ENCODE data around the gene FAM50A. TPM values are rescaled to one million over a fixed set of nuclear protein-coding genes. Genes with fewer than 3 reads are reported as not detected.

Gene FAM50A
- total and polyA plus RNA-seq, 3 experiments from 2014 or later: 59.6 to 81.3 (median 79.5) TPM

- H3K27ac ChIP-seq (ENCODE audit: low read depth, low read length): no peak overlapping the region
- ChIA-PET POLR2A (no interaction called here), CTCF (no interaction called here)
- H3K27ac Mint-ChIP-seq: peak overlapping the region; percentile 82 to 98 (median 90)
- DNase-seq: peak; percentile 50 to 76 (median 54)
- H3K9me3 Mint-ChIP-seq: no peaks in the 10 kb centered on the region
- peaks cover 0 to 64% (median 0%) of the 10 kb centered on the region in 3 donors for H3K36me3 Mint-ChIP-seq
- no peaks in the 10 kb centered on the region for H3K27me3 ChIP-seq (ENCODE audit: insufficient read depth, low read length, poor library complexity, severe bottlenecking)
- peaks cover 0 to 16% of the 10 kb centered on the region in 2 donors for H3K27me3 Mint-ChIP-seq
- no peaks in the 10 kb centered on the region for H3K9me3 ChIP-seq (ENCODE audit: low read length)
- peak overlapping the region; percentile 71 to 90 (median 81) for H3K4me3 Mint-ChIP-seq
- peaks cover 18% of the 10 kb centered on the region for H3K4me1 ChIP-seq (ENCODE audit: insufficient read depth, low read length)
- peak overlapping the region; percentile 45 for H3K4me3 ChIP-seq (ENCODE audit: low read length)
- H3K4me1 Mint-ChIP-seq: peaks cover 14 to 30% (median 16%) of the 10 kb centered on the region in 3 donors
- H3K36me3 ChIP-seq (ENCODE audit: insufficient read depth, low read length): no peaks in the 10 kb centered on the region
These were observed 7.5 kb upstream of the FAM50A start for GRCh38 chrX:154436374-154436982.

- Mint-ChIP-seq H3K27me3 (peaks cover 0 to 16% of the 10 kb centered on the region in 2 donors), H3K9me3 (no peaks in the 10 kb centered on the region), H3K4me1 (peaks cover 20 to 34% (median 22%) of the 10 kb centered on the region in 3 donors), H3K4me3 (peak within 1 kb of the TSS; percentile 81 to 94 (median 86)), H3K36me3 (peaks cover 0 to 64% (median 0%) of the 10 kb centered on the region in 3 donors), H3K27ac (peak within 1 kb of the TSS; percentile 87 to 98 (median 92))
- Histone ChIP-seq H3K4me1 (ENCODE audit: insufficient read depth, low read length) (peaks cover 24% of the 10 kb centered on the region), H3K4me3 (ENCODE audit: low read length) (peak within 1 kb of the TSS; percentile 58), H3K9me3 (ENCODE audit: low read length) (no peaks in the 10 kb centered on the region), H3K27me3 (ENCODE audit: insufficient read depth, low read length, poor library complexity, severe bottlenecking) (no peaks in the 10 kb centered on the region), H3K36me3 (ENCODE audit: insufficient read depth, low read length) (no peaks in the 10 kb centered on the region), H3K27ac (ENCODE audit: low read depth, low read length) (peak within 1 kb of the TSS; percentile 31)
- DNase-seq: peak; percentile 56 to 76 (median 61)
- ChIA-PET POLR2A (no interaction called here), CTCF (no interaction called here)
These were observed 6.8 kb upstream of the FAM50A start, which contains the start of gene GDI1 for GRCh38 chrX:154436983-154437752. Gene GDI1, plus strand, starts transcription at chrX:154437154. Its CDS starts 101 bp downstream, at chrX:154437255.

GRCh38 chrX:154437971-154438893 is 5.7 kb upstream of the FAM50A start:
- H3K4me3 Mint-ChIP-seq: peak overlapping the region; percentile 81 to 94 (median 86)
- peaks cover 24% of the 10 kb centered on the region for H3K4me1 ChIP-seq (ENCODE audit: insufficient read depth, low read length)
- H3K9me3 Mint-ChIP-seq: no peaks in the 10 kb centered on the region
- H3K4me1 Mint-ChIP-seq: peaks cover 20 to 39% (median 22%) of the 10 kb centered on the region in 3 donors
- peaks cover 0 to 16% of the 10 kb centered on the region in 2 donors for H3K27me3 Mint-ChIP-seq
- H3K27me3 ChIP-seq (ENCODE audit: insufficient read depth, low read length, poor library complexity, severe bottlenecking): no peaks in the 10 kb centered on the region
- peak overlapping the region; percentile 58 for H3K4me3 ChIP-seq (ENCODE audit: low read length)
- H3K36me3 ChIP-seq (ENCODE audit: insufficient read depth, low read length): no peaks in the 10 kb centered on the region
- H3K27ac Mint-ChIP-seq: peak overlapping the region; percentile 66 to 97 (median 88)
- H3K27ac ChIP-seq (ENCODE audit: low read depth, low read length): peak overlapping the region; percentile 31
- ChIA-PET POLR2A (no interaction called here), CTCF (no interaction called here)
- H3K36me3 Mint-ChIP-seq: peaks cover 0 to 59% (median 0%) of the 10 kb centered on the region in 3 donors
- no peaks in the 10 kb centered on the region for H3K9me3 ChIP-seq (ENCODE audit: low read length)
- no peak for DNase-seq

- Mint-ChIP-seq H3K36me3 (peaks cover 0 to 47% (median 0%) of the 10 kb centered on the region in 3 donors), H3K27me3 (peaks cover 0 to 12% of the 10 kb centered on the region in 2 donors), H3K9me3 (no peaks in the 10 kb centered on the region), H3K4me1 (peaks cover 20 to 43% (median 22%) of the 10 kb centered on the region in 3 donors), H3K27ac (peak overlapping the region in 3 of 8 donors; percentile 47 to 90 (median 64)), H3K4me3 (peak overlapping the region in 1 of 7 donors; percentile 31)
- CTCF ChIA-PET: no interaction called here
- H3K4me3 ChIP-seq (ENCODE audit: low read length): no peak overlapping the region
- DNase-seq: no peak
- H3K9me3 ChIP-seq (ENCODE audit: low read length): no peaks in the 10 kb centered on the region
- POLR2A ChIA-PET: no interaction called here
- peaks cover 33% of the 10 kb centered on the region for H3K4me1 ChIP-seq (ENCODE audit: insufficient read depth, low read length)
- H3K27ac ChIP-seq (ENCODE audit: low read depth, low read length): no peak overlapping the region
- H3K27me3 ChIP-seq (ENCODE audit: insufficient read depth, low read length, poor library complexity, severe bottlenecking): no peaks in the 10 kb centered on the region
- no peaks in the 10 kb centered on the region for H3K36me3 ChIP-seq (ENCODE audit: insufficient read depth, low read length)
These were observed 4.1 kb upstream of the FAM50A start for GRCh38 chrX:154439841-154440240.

- ChIA-PET POLR2A (interaction anchor here (0.6 kb wide), 1 partner anchor 17 kb away, joined by 3 read pairs; the partner anchor contains the start of gene PLXNA3), CTCF (interaction anchor here (1.5 kb wide), 1 partner anchor 42 kb away, joined by 6 read pairs; the partner anchor contains the start of gene RPL10)
- Histone ChIP-seq H3K36me3 (ENCODE audit: insufficient read depth, low read length) (no peaks in the 10 kb centered on the region), H3K27me3 (ENCODE audit: insufficient read depth, low read length, poor library complexity, severe bottlenecking) (no peaks in the 10 kb centered on the region), H3K4me1 (ENCODE audit: insufficient read depth, low read length) (peaks cover 38% of the 10 kb centered on the region), H3K4me3 (ENCODE audit: low read length) (no peak overlapping the region), H3K9me3 (ENCODE audit: low read length) (no peaks in the 10 kb centered on the region), H3K27ac (ENCODE audit: low read depth, low read length) (no peak overlapping the region)
- H3K4me3 Mint-ChIP-seq: peak overlapping the region in 3 of 7 donors; percentile 48 to 73 (median 65)
- peak overlapping the region in 7 of 8 donors; percentile 37 to 93 (median 87) for H3K27ac Mint-ChIP-seq
- no peaks in the 10 kb centered on the region for H3K9me3 Mint-ChIP-seq
- H3K27me3 Mint-ChIP-seq: peaks cover 0 to 12% of the 10 kb centered on the region in 2 donors
- DNase-seq: no peak
- H3K4me1 Mint-ChIP-seq: peaks cover 20 to 47% (median 23%) of the 10 kb centered on the region in 3 donors
- peaks cover 0 to 40% (median 0%) of the 10 kb centered on the region in 3 donors for H3K36me3 Mint-ChIP-seq
These were observed 3.2 kb upstream of the FAM50A start for GRCh38 chrX:154440623-154441357.

- peak overlapping the region in 6 of 8 donors; percentile 52 to 91 (median 85) for H3K27ac Mint-ChIP-seq
- H3K27me3 Mint-ChIP-seq: peaks cover 0 to 9% of the 10 kb centered on the region in 2 donors
- peaks cover 0 to 36% (median 0%) of the 10 kb centered on the region in 3 donors for H3K36me3 Mint-ChIP-seq
- peaks cover 14 to 46% (median 17%) of the 10 kb centered on the region in 3 donors for H3K4me1 Mint-ChIP-seq
- DNase-seq: peak in 2 of 5 donors; percentile 23 to 37
- peaks cover 32% of the 10 kb centered on the region for H3K4me1 ChIP-seq (ENCODE audit: insufficient read depth, low read length)
- no peaks in the 10 kb centered on the region for H3K9me3 Mint-ChIP-seq
- no peaks in the 10 kb centered on the region for H3K36me3 ChIP-seq (ENCODE audit: insufficient read depth, low read length)
- no peaks in the 10 kb centered on the region for H3K9me3 ChIP-seq (ENCODE audit: low read length)
- H3K4me3 Mint-ChIP-seq: peak overlapping the region; percentile 14 to 77 (median 57)
- H3K27ac ChIP-seq (ENCODE audit: low read depth, low read length): no peak overlapping the region
- H3K4me3 ChIP-seq (ENCODE audit: low read length): no peak overlapping the region
- CTCF ChIA-PET: interaction anchor here (0.8 to 1.5 kb wide), 2 partner anchors 12 to 43 kb away, joined by 3 to 6 read pairs; partner anchors contain the start of gene RPL10
- no peaks in the 10 kb centered on the region for H3K27me3 ChIP-seq (ENCODE audit: insufficient read depth, low read length, poor library complexity, severe bottlenecking)
- POLR2A ChIA-PET: interaction anchor here (0.6 to 0.7 kb wide), 3 partner anchors 16 to 69 kb away, joined by 3 to 6 read pairs (median 3); partner anchors contain the start of genes PLXNA3 and SLC10A3
These were observed 2.4 kb upstream of the FAM50A start for GRCh38 chrX:154441564-154441963.
